ENCODE measurements around the gene CCDC141.

GRCh38 chr2:179068991-179069643, 19.2 kb upstream of the CCDC141 start:
- TF ChIP-seq RBFOX2 (IDR thresholded peaks at IDR 0.05; ENCODE audit: low read depth, low read length), result no peak
- TF ChIP-seq ZBTB7A (CRISPR knock-in tag; IDR thresholded peaks at IDR 0.05), result no peak
- TF ChIP-seq EP300 (IDR thresholded peaks at IDR 0.05; ENCODE audit: low read depth in 2 of 2, low read length in 2 of 2), result no peak
- TF ChIP-seq EP300 (CRISPR knock-in tag; IDR thresholded peaks at IDR 0.05; ENCODE audit: borderline replicate concordance), result no peak
- TF ChIP-seq CREM (IDR thresholded peaks at IDR 0.05), result no peak
- no peak for TF ChIP-seq CREM (CRISPR knock-in tag; IDR thresholded peaks at IDR 0.05)
- TF ChIP-seq ZKSCAN1 (IDR thresholded peaks at IDR 0.05; ENCODE audit: low read length), result no peak
- no peak for TF ChIP-seq ZMYM3 (CRISPR knock-in tag; IDR thresholded peaks at IDR 0.05)
- no peak for TF ChIP-seq HOXA5 (CRISPR knock-in tag; IDR thresholded peaks at IDR 0.05)
- TF ChIP-seq CTCF (CRISPR knock-in tag; IDR thresholded peaks at IDR 0.05), result no peak
- TF ChIP-seq ZNF292 (CRISPR knock-in tag; IDR thresholded peaks at IDR 0.05; ENCODE audit: borderline replicate concordance, low read depth), result no peak
- TF ChIP-seq THAP11 (CRISPR knock-in tag; IDR thresholded peaks at IDR 0.05), result no peak
- no peak for TF ChIP-seq PAX8 (CRISPR knock-in tag; IDR thresholded peaks at IDR 0.05; ENCODE audit: borderline replicate concordance)
- TF ChIP-seq BRF2 (CRISPR knock-in tag; IDR thresholded peaks at IDR 0.05), result no peak
- no peak for TF ChIP-seq MEIS1 (CRISPR knock-in tag; IDR thresholded peaks at IDR 0.05; ENCODE audit: borderline replicate concordance)
- no peak for TF ChIP-seq USF2 (IDR thresholded peaks at IDR 0.05; ENCODE audit: low read depth, low read length)
- no peak for TF ChIP-seq USF2 (CRISPR knock-in tag; IDR thresholded peaks at IDR 0.05; ENCODE audit: borderline replicate concordance)
